GM12892 (cell line): ENCODE data around the gene TBL1X.

ENCODE experiments used
- POLR2A ChIP-seq: IDR thresholded peaks from 2 replicates; pipeline ENCODE4 v1.6.1; 2011; ENCODE audit warnings: low read depth, low read length, control low read depth
- POLR2AphosphoS5 ChIP-seq: IDR thresholded peaks from 2 replicates; pipeline ENCODE4 v1.6.1; 2011; ENCODE audit warnings: low read depth, low read length, control low read depth
- TAF1 ChIP-seq: IDR thresholded peaks from 2 replicates; pipeline ENCODE4 v1.6.1; 2011; ENCODE audit warnings: low read depth, mild to moderate bottlenecking, control low read depth, low read length, borderline replicate concordance

- TF ChIP-seq TAF1 (no peak), POLR2AphosphoS5 (no peak), POLR2A (no peak)
Measured at GRCh38 chrX:9510366-9510765, 45.5 kb downstream of the TBL1X start.
